Bladder microvascular endothelial cell (primary cell): ENCODE measurements around the gene RALGAPB. TPM values are rescaled to one million over a fixed set of nuclear protein-coding genes. Genes with fewer than 3 reads are reported as not detected.

Experiments used
- total RNA-seq: library from RNA; depleted of rRNA; stranded (reverse); fragments of >200 nt; gene quantifications from 2 replicates; pipeline ENCODE4 v1.2.3, GENCODE V29; 2014

RALGAPB gene
- 15.9 and 39.3 TPM in 2 replicates for total RNA-seq

GRCh38 chr20:38472513-38473366, at the start of gene RALGAPB:
Gene RALGAPB (plus strand): TSS chr20:38472843. CDS start chr20:38488433, 15,590 bp downstream.

DNA sequence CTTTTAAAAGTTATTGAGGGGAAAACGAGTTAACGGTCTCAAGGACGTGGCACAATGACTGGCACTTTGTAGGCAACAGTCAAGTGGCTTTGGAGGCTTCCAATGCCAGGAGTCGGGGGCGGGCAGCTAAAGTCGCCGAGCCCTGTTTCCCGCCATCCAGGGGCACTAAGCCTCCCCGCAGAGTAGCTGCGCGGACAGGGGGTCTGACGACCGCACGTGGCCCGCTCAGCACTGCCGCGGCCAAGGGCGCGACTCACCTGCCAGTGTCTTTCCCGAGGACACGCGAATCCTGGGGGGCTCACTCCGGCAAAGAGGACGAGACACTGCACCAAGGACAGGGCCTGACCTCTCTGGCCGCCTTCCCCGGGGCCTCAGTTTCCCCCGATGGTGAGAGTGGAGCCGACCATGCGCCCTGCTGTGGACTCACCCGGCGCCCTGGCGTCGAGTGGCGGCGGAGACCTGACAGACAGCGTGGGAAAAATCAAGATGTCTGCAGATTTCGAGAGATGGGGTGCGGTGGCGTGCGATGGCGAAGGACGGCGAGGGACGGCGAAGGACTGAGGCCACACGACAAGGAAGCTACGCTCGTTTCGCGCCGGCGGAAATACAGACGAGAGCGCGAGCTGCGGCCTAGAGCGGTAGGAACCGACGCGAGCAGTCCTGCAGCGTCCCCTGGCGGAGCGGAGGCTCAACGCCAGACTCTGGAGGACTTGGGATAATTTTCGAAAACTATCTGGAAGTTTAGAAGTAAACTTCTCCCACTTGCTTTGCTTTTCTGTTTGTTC, 37.7 kb upstream of the RALGAPB start, which contains the start of gene SNHG17:
Gene SNHG17 (minus strand): TSS at position 559 of the 785 bp plus-strand sequence.

DNA sequence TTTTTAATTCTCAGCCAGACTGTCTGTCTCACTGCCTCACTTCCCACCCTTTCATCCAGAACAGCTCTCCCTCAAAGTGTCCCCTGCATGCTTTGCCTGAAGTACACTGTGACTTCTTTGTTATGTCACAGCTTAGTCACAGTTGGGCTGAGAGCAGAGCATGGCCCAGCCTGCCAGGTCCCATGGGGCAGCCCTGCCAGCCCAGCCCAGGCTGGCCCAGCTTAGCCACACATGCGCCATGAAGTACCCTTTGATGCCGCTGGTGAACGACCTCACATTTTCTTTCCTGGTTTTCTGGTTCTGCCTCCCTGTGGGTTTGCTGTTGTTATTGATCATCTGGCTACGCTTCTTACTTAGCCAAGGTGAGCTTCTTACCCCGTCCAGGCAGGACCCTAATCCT, 108.4 kb downstream of the RALGAPB start, which contains the start of gene ADIG:
Gene ADIG (plus strand): TSS at position 185 of the 400 bp plus-strand sequence. CDS start 54 bp downstream, at position 239.

GRCh38 chr20:38601216-38602184, 128.9 kb downstream of the RALGAPB start, which contains the start of gene ARHGAP40:
Gene ARHGAP40 (plus strand): TSS chr20:38601809.

Other genes with a start within 250 kb of the RALGAPB start
- 0.16 and 0.44 TPM in 2 replicates for gene KIAA1755, start 212.1 kb upstream of the RALGAPB start, total RNA-seq
- gene BPI, start 168.7 kb upstream of the RALGAPB start, total RNA-seq, result not detected in 2 replicates
- gene LBP, start 126.4 kb upstream of the RALGAPB start, total RNA-seq, result not detected in 2 replicates
- gene SNHG17, start 37.5 kb upstream of the RALGAPB start, total RNA-seq, result 3.1 and 13.7 TPM in 2 replicates
- gene ADIG, start 108.4 kb downstream of the RALGAPB start, total RNA-seq, result not detected in 2 replicates
- gene ARHGAP40, start 129.0 kb downstream of the RALGAPB start, total RNA-seq, result not detected in 2 replicates